Gastrocnemius medialis (tissue), 4 donors: ENCODE measurements around the gene MYRF. TPM values are rescaled to one million over a fixed set of nuclear protein-coding genes. Genes with fewer than 3 reads are reported as not detected.

ENCODE experiments used
- ATAC-seq, 2 donors: fragments of 150-250 bp; one replicate each; pipeline ENCODE4 v1.9.1; 2016
- DNase-seq, 2 donors: peaks; one replicate each; pipeline ENCODE4 v3.0.0-alpha.2; 2019
- H3K27ac ChIP-seq, 4 donors: fragments of 200-600 bp; sonication (generic); 1 replicate in 1 of 4; 2 replicates in 3 of 4; pipeline ENCODE4 v1.5.1; 2016 to 2018; ENCODE audit warnings: mild to moderate bottlenecking in 2 of 4, moderate library complexity in 1 of 4
- H3K27me3 ChIP-seq, 3 donors: fragments of 200-600 bp; sonication (generic) in 2 of 3; 1 replicate in 1 of 3; 2 replicates in 2 of 3; pipeline versions ENCODE4 v1.5.1 to v1.6.0; 2016 to 2019; ENCODE audit warnings: mild to moderate bottlenecking in 1 of 3, moderate library complexity in 1 of 3
- H3K36me3 ChIP-seq, 2 donors: fragments of 200-600 bp; sonication (generic) in 1 of 2; one replicate each; pipeline ENCODE4 v1.5.1; 2017 to 2018
- H3K4me1 ChIP-seq, 2 donors: fragments of 200-600 bp; sonication (generic) in 1 of 2; one replicate each; pipeline ENCODE4 v1.5.1; 2016 to 2017; ENCODE audit warnings: mild to moderate bottlenecking in 2 of 2
- H3K4me3 ChIP-seq, 4 donors: fragments of 200-600 bp; sonication (generic) in 3 of 4; 1 replicate in 1 of 4; 2 replicates in 3 of 4; pipeline ENCODE4 v1.5.1; 2016 to 2019; ENCODE audit warnings: mild to moderate bottlenecking in 2 of 4
- H3K9me3 ChIP-seq, 3 donors: fragments of 200-600 bp; sonication (generic) in 2 of 3; 1 replicate in 1 of 3; 2 replicates in 2 of 3; pipeline ENCODE4 v1.5.1; 2016 to 2019
- POLR2A ChIP-seq, 2 donors: fragments of 450-650 bp; IDR thresholded peaks; one replicate each; pipeline ENCODE4 v1.6.1; 2017; ENCODE audit warnings: antibody characterized with exemption in 2 of 2, mild to moderate bottlenecking in 2 of 2, moderate library complexity in 2 of 2
- in situ Hi-C, 4 donors: fragments of 200-750 bp; cut with MboI; loops; one replicate each; pipeline versions ENCODE4 v1.15.0 to v1.8.0; 2017; ENCODE audit warnings: low sequenced_read_pairs in 4 of 4
- intact Hi-C: fragments of 100-400 bp; cut with DNase I; formaldehyde crosslinking; loops from one replicate; pipeline ENCODE4 v1.15.1; 2023; ENCODE audit warnings: low total_unique reads
- total RNA-seq, 4 donors: library from RNA; depleted of rRNA; stranded (reverse); fragments of >200 nt; gene quantifications; one replicate each; pipeline versions ENCODE4 v1.1.0 to v1.2.3, GENCODE V29; 2016
- TF ChIP-seq, protein P1 (sequence below), 5 experiments: fragments of 450-650 bp in 3 of 5; fragments of 200-600 bp in 2 of 5; sonication (generic) in 2 of 5; IDR thresholded peaks in 4 of 5; conservative IDR thresholded peaks in 1 of 5; 1 replicate in 4 of 5; 2 replicates in 1 of 5; pipeline ENCODE4 v1.5.1; 2016 to 2019; ENCODE audit warnings: antibody characterized with exemption in 5 of 5, mild to moderate bottlenecking in 3 of 5, moderate library complexity in 3 of 5

MYRF gene
- total RNA-seq, 4 donors from 2014 or later = 0.07 TPM; not detected in 3

DNA sequence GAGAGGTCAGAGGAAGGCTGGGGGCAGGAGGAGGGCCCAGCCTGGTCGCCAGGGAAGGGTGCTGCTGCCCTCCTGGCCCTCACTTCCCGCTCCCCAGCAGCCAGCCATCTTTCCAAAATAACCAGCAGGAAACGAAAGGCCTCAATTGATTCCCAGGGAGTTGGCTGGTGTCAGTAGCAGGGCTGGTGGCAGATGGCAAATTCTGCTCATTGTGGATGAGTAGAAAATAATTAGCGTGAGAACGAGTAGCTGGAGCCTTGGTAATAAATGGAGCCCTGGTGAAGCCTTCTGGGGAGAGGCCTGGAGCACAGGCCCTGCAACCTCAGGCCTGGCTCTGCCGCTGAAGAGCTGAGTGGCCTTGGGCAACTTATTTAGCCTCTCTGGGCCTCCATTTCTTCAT, 40.9 kb upstream of the MYRF start:
- Histone ChIP-seq H3K9me3 (no peaks in the 10 kb centered on the region), H3K4me1 (peaks cover 11 to 19% of the 10 kb centered on the region in 2 donors), H3K27me3 (no peaks in the 10 kb centered on the region), H3K36me3 (no peaks in the 10 kb centered on the region), H3K27ac (peak overlapping the region in 1 of 4 donors; percentile 13), H3K4me3 (no peak overlapping the region)
- no peak for DNase-seq
- intact Hi-C loops = no loop called here
- no peak for ATAC-seq
- in situ Hi-C loops = no loop called here
- no peak for TF ChIP-seq POLR2A (IDR thresholded peaks at IDR 0.05)
- TF ChIP-seq, protein P1, sequence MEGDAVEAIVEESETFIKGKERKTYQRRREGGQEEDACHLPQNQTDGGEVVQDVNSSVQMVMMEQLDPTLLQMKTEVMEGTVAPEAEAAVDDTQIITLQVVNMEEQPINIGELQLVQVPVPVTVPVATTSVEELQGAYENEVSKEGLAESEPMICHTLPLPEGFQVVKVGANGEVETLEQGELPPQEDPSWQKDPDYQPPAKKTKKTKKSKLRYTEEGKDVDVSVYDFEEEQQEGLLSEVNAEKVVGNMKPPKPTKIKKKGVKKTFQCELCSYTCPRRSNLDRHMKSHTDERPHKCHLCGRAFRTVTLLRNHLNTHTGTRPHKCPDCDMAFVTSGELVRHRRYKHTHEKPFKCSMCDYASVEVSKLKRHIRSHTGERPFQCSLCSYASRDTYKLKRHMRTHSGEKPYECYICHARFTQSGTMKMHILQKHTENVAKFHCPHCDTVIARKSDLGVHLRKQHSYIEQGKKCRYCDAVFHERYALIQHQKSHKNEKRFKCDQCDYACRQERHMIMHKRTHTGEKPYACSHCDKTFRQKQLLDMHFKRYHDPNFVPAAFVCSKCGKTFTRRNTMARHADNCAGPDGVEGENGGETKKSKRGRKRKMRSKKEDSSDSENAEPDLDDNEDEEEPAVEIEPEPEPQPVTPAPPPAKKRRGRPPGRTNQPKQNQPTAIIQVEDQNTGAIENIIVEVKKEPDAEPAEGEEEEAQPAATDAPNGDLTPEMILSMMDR (IDR thresholded peaks at IDR 0.05 in 4 of 5, conservative IDR thresholded peaks at IDR 0.05 in 1 of 5) = no peak

DNA sequence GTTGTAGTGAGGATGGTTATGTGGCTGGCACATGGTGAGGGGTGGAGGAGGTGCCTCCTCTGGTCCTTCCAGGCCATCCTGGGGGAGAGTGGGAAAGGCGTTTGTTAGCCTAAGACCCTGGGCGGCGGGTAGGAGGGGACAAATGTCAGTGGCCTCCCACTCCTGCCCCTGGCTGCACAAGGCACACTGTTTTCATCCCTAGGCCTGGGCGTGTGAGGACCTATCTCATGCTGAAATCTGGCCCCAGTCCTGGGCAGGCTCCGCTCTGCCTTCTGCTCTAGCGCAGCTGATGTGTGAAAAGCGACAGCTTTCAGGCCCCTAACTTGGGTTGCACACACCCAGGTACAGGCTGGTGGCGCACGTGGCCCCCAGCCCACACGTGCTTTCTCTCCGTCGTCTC, 40.1 kb upstream of the MYRF start:
- Histone ChIP-seq H3K27ac (no peak overlapping the region), H3K36me3 (no peaks in the 10 kb centered on the region), H3K4me1 (peaks cover 11 to 17% of the 10 kb centered on the region in 2 donors), H3K4me3 (no peak overlapping the region), H3K9me3 (no peaks in the 10 kb centered on the region), H3K27me3 (no peaks in the 10 kb centered on the region)
- in situ Hi-C loops = no loop called here
- no peak for TF ChIP-seq POLR2A (IDR thresholded peaks at IDR 0.05)
- TF ChIP-seq, protein P1 (IDR thresholded peaks at IDR 0.05 in 4 of 5, conservative IDR thresholded peaks at IDR 0.05 in 1 of 5) = no peak
- ATAC-seq = no peak
- intact Hi-C loops = no loop called here
- no peak for DNase-seq

DNA sequence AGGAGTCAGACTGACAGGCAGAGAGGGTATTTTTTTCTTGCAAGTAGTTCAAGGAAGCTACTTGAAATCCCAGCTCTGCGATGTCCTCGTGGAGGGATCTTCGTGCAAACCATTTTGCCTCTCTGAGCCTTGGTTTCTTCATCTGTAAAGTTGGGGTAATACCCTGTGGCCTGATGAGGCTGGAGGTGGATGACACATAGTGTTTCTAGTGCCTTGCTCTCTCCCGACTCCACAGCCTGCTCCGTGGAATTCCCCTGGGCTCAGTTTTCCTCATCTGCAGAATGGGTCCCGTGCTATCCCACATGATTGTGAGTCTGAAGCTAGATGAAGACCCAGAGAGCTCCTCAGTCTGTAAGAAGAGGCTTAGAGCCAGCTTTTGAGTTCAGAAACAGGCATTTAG, 39.6 kb upstream of the MYRF start:
- intact Hi-C loops = no loop called here
- no peak for DNase-seq
- Histone ChIP-seq H3K4me3 (no peak overlapping the region), H3K9me3 (no peaks in the 10 kb centered on the region), H3K27me3 (no peaks in the 10 kb centered on the region), H3K4me1 (peaks cover 15 to 17% of the 10 kb centered on the region in 2 donors), H3K27ac (no peak overlapping the region), H3K36me3 (no peaks in the 10 kb centered on the region)
- in situ Hi-C loops = no loop called here
- TF ChIP-seq, protein P1 (IDR thresholded peaks at IDR 0.05 in 4 of 5, conservative IDR thresholded peaks at IDR 0.05 in 1 of 5) = no peak
- no peak for TF ChIP-seq POLR2A (IDR thresholded peaks at IDR 0.05)
- no peak for ATAC-seq

DNA sequence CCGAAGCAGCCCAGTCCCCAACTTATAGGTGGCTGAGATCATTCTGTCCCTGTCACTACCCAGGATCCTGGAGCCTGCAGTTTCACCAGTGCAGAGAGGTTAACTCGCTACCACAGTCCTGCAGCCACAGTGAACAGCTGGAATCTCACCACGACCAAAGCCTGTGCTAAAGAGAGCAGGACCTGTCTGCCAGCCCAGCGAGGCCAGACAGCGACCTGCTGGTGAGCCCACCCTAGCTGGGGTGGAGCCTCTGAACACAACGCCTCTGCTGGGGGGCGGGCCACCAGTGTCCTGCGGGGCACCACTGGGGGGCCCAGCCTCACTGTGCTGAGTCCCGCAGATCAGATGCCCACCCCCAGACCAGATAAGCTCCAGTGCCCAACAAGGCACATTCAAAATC, 39.0 kb upstream of the MYRF start:
- Histone ChIP-seq H3K9me3 (no peaks in the 10 kb centered on the region), H3K4me1 (peaks cover 21% of the 10 kb centered on the region in 2 donors), H3K4me3 (no peak overlapping the region), H3K27ac (no peak overlapping the region), H3K36me3 (no peaks in the 10 kb centered on the region), H3K27me3 (no peaks in the 10 kb centered on the region)
- DNase-seq (no peak), ATAC-seq (no peak)
- in situ Hi-C loops (no loop called here), intact Hi-C loops (no loop called here)
- TF ChIP-seq, protein P1 (IDR thresholded peaks at IDR 0.05 in 4 of 5, conservative IDR thresholded peaks at IDR 0.05 in 1 of 5) = no peak
- no peak for TF ChIP-seq POLR2A (IDR thresholded peaks at IDR 0.05)

DNA sequence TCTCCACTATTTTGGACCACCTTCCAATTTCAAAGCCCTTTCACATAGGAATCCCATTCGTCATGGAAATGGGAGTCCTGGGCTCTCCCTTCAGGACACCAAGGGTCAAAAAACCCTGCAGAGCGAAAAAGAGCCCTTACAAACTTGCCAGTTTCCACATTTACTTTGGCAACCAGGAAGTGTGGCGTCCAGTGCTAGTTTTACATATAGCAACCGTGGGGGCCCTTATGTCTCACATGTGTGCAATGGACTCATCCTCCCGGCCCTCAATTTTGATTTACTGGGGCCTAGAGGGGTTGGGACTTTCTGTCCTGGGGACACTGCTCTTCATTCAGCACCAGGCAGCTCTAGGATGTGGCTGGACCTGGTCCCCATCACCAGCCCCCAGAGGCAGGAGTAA, 38.5 kb upstream of the MYRF start:
- Histone ChIP-seq H3K27me3 (no peaks in the 10 kb centered on the region), H3K4me3 (no peak overlapping the region), H3K4me1 (peaks cover 17% of the 10 kb centered on the region in 2 donors), H3K36me3 (no peaks in the 10 kb centered on the region), H3K9me3 (no peaks in the 10 kb centered on the region), H3K27ac (no peak overlapping the region)
- no peak for DNase-seq
- no peak for ATAC-seq
- intact Hi-C loops = no loop called here
- no peak for TF ChIP-seq POLR2A (IDR thresholded peaks at IDR 0.05)
- TF ChIP-seq, protein P1 (IDR thresholded peaks at IDR 0.05 in 4 of 5, conservative IDR thresholded peaks at IDR 0.05 in 1 of 5) = no peak
- in situ Hi-C loops = no loop called here
